ENCODE results near the gene SMIM26. TPM values are rescaled to one million over a fixed set of nuclear protein-coding genes. Genes with fewer than 3 reads are reported as not detected.

The SMIM26 gene
- total RNA-seq, 1 experiment from 2014 or later = 106 TPM

- POLR2A ChIA-PET = interaction anchor here (1.5 kb wide), 2 partner anchors 8 to 9 kb away, joined by 3 to 4 read pairs; no protein-coding TSS in a partner anchor
- Mint-ChIP-seq H3K27me3 (ENCODE audit: insufficient read depth, unreplicated experiment) (no peaks in the 10 kb centered on the region), H3K36me3 (ENCODE audit: insufficient read depth, unreplicated experiment) (peaks cover 83% of the 10 kb centered on the region), H3K9me3 (ENCODE audit: unreplicated experiment) (no peaks in the 10 kb centered on the region), H3K4me1 (ENCODE audit: insufficient read depth, unreplicated experiment) (no peaks in the 10 kb centered on the region), H3K27ac (ENCODE audit: low read depth, unreplicated experiment) (no peak overlapping the region), H3K4me3 (ENCODE audit: unreplicated experiment) (no peak overlapping the region)
- no peak for DNase-seq (ENCODE audit: unreplicated experiment)
- TF ChIP-seq CTCF (IDR thresholded peaks at IDR 0.05; ENCODE audit: unreplicated experiment) = no peak
- intact Hi-C loops (cut with micrococcal nuclease) = no loop called here
- no TSS peak for BruUV-seq (replicated peaks)
- CTCF ChIA-PET = interaction anchor here (0.6 kb wide), 1 partner anchor 29 kb away, joined by 3 read pairs; no protein-coding TSS in a partner anchor
These were observed 13.5 kb upstream of the SMIM26 start for GRCh38 chr20:18553746-18554145.

- no peaks in the 10 kb centered on the region for H3K9me3 Mint-ChIP-seq (ENCODE audit: unreplicated experiment)
- ChIA-PET POLR2A (interaction anchor here (0.6 to 3.4 kb wide), 12 partner anchors 11 to 1190 kb away, joined by 3 to 49 read pairs (median 5); partner anchors contain the start of genes DTD1, DZANK1, OVOL2 and POLR3F), CTCF (interaction anchor here (0.5 to 1.4 kb wide), 3 partner anchors 1016 to 1170 kb away, joined by 3 read pairs; no protein-coding TSS in a partner anchor)
- peaks cover 43% of the 10 kb centered on the region for H3K36me3 Mint-ChIP-seq (ENCODE audit: insufficient read depth, unreplicated experiment)
- H3K4me3 Mint-ChIP-seq (ENCODE audit: unreplicated experiment) = peak overlapping the region; percentile 100
- TF ChIP-seq CTCF (IDR thresholded peaks at IDR 0.05; ENCODE audit: unreplicated experiment) = no peak
- H3K4me1 Mint-ChIP-seq (ENCODE audit: insufficient read depth, unreplicated experiment) = peaks cover 19% of the 10 kb centered on the region
- TSS peak; percentile 81 for BruUV-seq (replicated peaks)
- H3K27me3 Mint-ChIP-seq (ENCODE audit: insufficient read depth, unreplicated experiment) = no peaks in the 10 kb centered on the region
- DNase-seq (ENCODE audit: unreplicated experiment) = no peak
- H3K27ac Mint-ChIP-seq (ENCODE audit: low read depth, unreplicated experiment) = peak overlapping the region; percentile 97
- intact Hi-C loops (cut with micrococcal nuclease) = loop anchor here (5.0 kb wide), 1 partner anchor 60 kb away; the partner anchor contains the start of gene SEC23B
These were observed 483 bp downstream of the SMIM26 start for GRCh38 chr20:18567739-18568091.

GRCh38 chr20:18571009-18571408 is 3.8 kb downstream of the SMIM26 start:
- H3K36me3 Mint-ChIP-seq (ENCODE audit: insufficient read depth, unreplicated experiment) = peaks cover 43% of the 10 kb centered on the region
- H3K9me3 Mint-ChIP-seq (ENCODE audit: unreplicated experiment) = no peaks in the 10 kb centered on the region
- no peak overlapping the region for H3K4me3 Mint-ChIP-seq (ENCODE audit: unreplicated experiment)
- BruUV-seq (replicated peaks) = no TSS peak
- intact Hi-C loops (cut with micrococcal nuclease) = no loop called here
- TF ChIP-seq CTCF (IDR thresholded peaks at IDR 0.05; ENCODE audit: unreplicated experiment) = no peak
- ChIA-PET CTCF (interaction anchor here (1.1 kb wide), 1 partner anchor 62 kb away, joined by 3 read pairs; no protein-coding TSS in a partner anchor), POLR2A (interaction anchor here (0.6 to 1.5 kb wide), 5 partner anchors 11 to 63 kb away, joined by 3 to 7 read pairs (median 3); partner anchors contain the start of genes DTD1 and SEC23B)
- no peaks in the 10 kb centered on the region for H3K27me3 Mint-ChIP-seq (ENCODE audit: insufficient read depth, unreplicated experiment)
- H3K27ac Mint-ChIP-seq (ENCODE audit: low read depth, unreplicated experiment) = no peak overlapping the region
- peaks cover 11% of the 10 kb centered on the region for H3K4me1 Mint-ChIP-seq (ENCODE audit: insufficient read depth, unreplicated experiment)
- DNase-seq (ENCODE audit: unreplicated experiment) = no peak

GRCh38 chr20:18571578-18571977 is 4.3 kb downstream of the SMIM26 start:
- H3K27ac Mint-ChIP-seq (ENCODE audit: low read depth, unreplicated experiment) = no peak overlapping the region
- H3K4me3 Mint-ChIP-seq (ENCODE audit: unreplicated experiment) = no peak overlapping the region
- DNase-seq (ENCODE audit: unreplicated experiment) = no peak
- POLR2A ChIA-PET = interaction anchor here (0.6 to 1.5 kb wide), 5 partner anchors 10 to 64 kb away, joined by 3 to 7 read pairs (median 3); partner anchors contain the start of gene SEC23B
- H3K27me3 Mint-ChIP-seq (ENCODE audit: insufficient read depth, unreplicated experiment) = no peaks in the 10 kb centered on the region
- H3K9me3 Mint-ChIP-seq (ENCODE audit: unreplicated experiment) = no peaks in the 10 kb centered on the region
- no peak for TF ChIP-seq CTCF (IDR thresholded peaks at IDR 0.05; ENCODE audit: unreplicated experiment)
- BruUV-seq (replicated peaks) = no TSS peak
- H3K36me3 Mint-ChIP-seq (ENCODE audit: insufficient read depth, unreplicated experiment) = peaks cover 41% of the 10 kb centered on the region
- intact Hi-C loops (cut with micrococcal nuclease) = no loop called here
- peaks cover 10% of the 10 kb centered on the region for H3K4me1 Mint-ChIP-seq (ENCODE audit: insufficient read depth, unreplicated experiment)
- CTCF ChIA-PET = interaction anchor here (1.1 kb wide), 1 partner anchor 61 kb away, joined by 3 read pairs; no protein-coding TSS in a partner anchor

All from MCF 10A (cell line).